Prostate gland (tissue), 2 donors: ENCODE measurements around the gene PTPRD.

Experiments used
- CTCF ChIP-seq, 4 experiments: fragments of 200-600 bp in 2 of 4; fragments of 450-650 bp in 2 of 4; sonication (generic) in 2 of 4; IDR thresholded peaks; 1 replicate in 3 of 4; 2 replicates in 1 of 4; pipeline ENCODE4 v1.5.1; 2016 to 2019; ENCODE audit warnings: antibody characterized with exemption in 4 of 4, mild to moderate bottlenecking in 2 of 4, moderate library complexity in 2 of 4
- POLR2AphosphoS5 ChIP-seq: sonication (generic); formaldehyde crosslinking; IDR thresholded peaks from one replicate; pipeline ENCODE4 v1.6.1; 2017; ENCODE audit warnings: antibody characterized with exemption

GRCh38 chr9:10208691-10209069 is 404.1 kb downstream of the PTPRD start:
- TF ChIP-seq CTCF (IDR thresholded peaks at IDR 0.05) (no peak), POLR2AphosphoS5 (no peak)
